GM23248 (cell line): ENCODE results near the gene CCDC9. TPM values are rescaled to one million over a fixed set of nuclear protein-coding genes. Genes with fewer than 3 reads are reported as not detected.

Experiments used
- DNase-seq: peaks from one replicate; pipeline ENCODE4 v3.0.0-alpha.2; 2015
- H2AFZ ChIP-seq: fragments of 200-600 bp; sonication (generic); 2 replicates; pipeline ENCODE4 v1.6.1; 2016; ENCODE audit warnings: antibody characterized with exemption
- H3F3A ChIP-seq: fragments of 200-600 bp; sonication (generic); 2 replicates; pipeline ENCODE4 v1.6.1; 2016; ENCODE audit warnings: mild to moderate bottlenecking, antibody characterized with exemption, mixed run types; ENCODE audit not compliant: insufficient read depth
- H3K27ac ChIP-seq: fragments of 200-600 bp; sonication (generic); 2 replicates; pipeline ENCODE4 v1.5.1; 2016; ENCODE audit warnings: mild to moderate bottlenecking
- H3K27me3 ChIP-seq: fragments of 200-600 bp; sonication (generic); replicated peaks from 2 replicates; pipeline ENCODE4 v1.6.1; 2016; ENCODE audit warnings: mild to moderate bottlenecking; ENCODE audit not compliant: insufficient read depth
- H3K36me3 ChIP-seq: fragments of 200-600 bp; sonication (generic); 2 replicates; pipeline ENCODE4 v1.6.1; 2016; ENCODE audit warnings: low read depth, mild to moderate bottlenecking
- H3K4me1 ChIP-seq: fragments of 200-600 bp; sonication (generic); 2 replicates; pipeline ENCODE4 v1.6.1; 2016; ENCODE audit warnings: mild to moderate bottlenecking; ENCODE audit not compliant: insufficient read depth
- H3K4me2 ChIP-seq: fragments of 200-600 bp; sonication (generic); one replicate; pipeline ENCODE4 v1.6.1; 2016; ENCODE audit warnings: mild to moderate bottlenecking; ENCODE audit not compliant: unreplicated experiment
- H3K4me3 ChIP-seq: fragments of 200-600 bp; sonication (generic); 2 replicates; pipeline ENCODE4 v1.5.1; 2016; ENCODE audit warnings: mild to moderate bottlenecking
- H3K79me2 ChIP-seq: fragments of 200-600 bp; sonication (generic); 2 replicates; pipeline ENCODE4 v1.6.1; 2016; ENCODE audit warnings: mild to moderate bottlenecking; ENCODE audit not compliant: insufficient read depth
- H3K9ac ChIP-seq: fragments of 200-600 bp; sonication (generic); 2 replicates; pipeline ENCODE4 v1.6.1; 2016; ENCODE audit warnings: mild to moderate bottlenecking
- H3K9me2 ChIP-seq: fragments of 200-600 bp; sonication (generic); 2 replicates; pipeline ENCODE4 v1.6.1; 2016; ENCODE audit warnings: mixed run types, mild to moderate bottlenecking, moderate library complexity; ENCODE audit not compliant: insufficient read depth
- H3K9me3 ChIP-seq: fragments of 200-600 bp; sonication (generic); one replicate; pipeline ENCODE4 v1.6.1; 2017; ENCODE audit warnings: low read depth
- H4K20me1 ChIP-seq: fragments of 200-600 bp; sonication (generic); 2 replicates; pipeline ENCODE4 v1.6.0; 2016; ENCODE audit not compliant: insufficient read depth
- EZH2 ChIP-seq: fragments of 200-600 bp; sonication (generic); IDR thresholded peaks from 2 replicates; pipeline ENCODE4 v1.6.1; 2018; ENCODE audit warnings: antibody characterized with exemption, mild to moderate bottlenecking; ENCODE audit not compliant: insufficient read depth, poor library complexity, severe bottlenecking
- EZH2phosphoT487 ChIP-seq: fragments of 200-600 bp; sonication (generic); IDR thresholded peaks from 2 replicates; pipeline ENCODE4 v1.6.1; 2018; ENCODE audit warnings: antibody characterized with exemption, moderate library complexity, mild to moderate bottlenecking, low read depth; ENCODE audit not compliant: insufficient read depth
- WGBS, 2 experiments: methylation state at CpG; one replicate each; pipeline ENCODE4 v1.1.6; 2015 to 2017; ENCODE audit warnings: low lambda C conversion rate in 2 of 2, low coverage in 1 of 2; ENCODE audit errors: missing lambda C conversion rate in 2 of 2; 5-methylcytosine and 5-hydroxymethylcytosine counted together
- in situ Hi-C: fragments of 300-500 bp; cut with MboI; formaldehyde crosslinking; loops from 2 replicates; pipeline ENCODE4 v1.15.0; 2020
- polyA plus RNA-seq: library from polyadenylated mRNA; unstranded; fragments of >200 nt; fragmentation: Nextera tagmentation; extraction: Ambion mirVana; gene quantifications from 2 replicates; pipeline ENCODE4 v1.2.1, GENCODE V29; 2016
- total RNA-seq: library from RNA; depleted of rRNA; stranded (reverse); fragments of >200 nt; shearing (Covaris generic); gene quantifications from 2 replicates; pipeline ENCODE4 v1.2.3, GENCODE V29; 2014

CCDC9 gene
- total and polyA plus RNA-seq, 2 experiments from 2014 or later, result 4.1 to 11.1 TPM

DNA sequence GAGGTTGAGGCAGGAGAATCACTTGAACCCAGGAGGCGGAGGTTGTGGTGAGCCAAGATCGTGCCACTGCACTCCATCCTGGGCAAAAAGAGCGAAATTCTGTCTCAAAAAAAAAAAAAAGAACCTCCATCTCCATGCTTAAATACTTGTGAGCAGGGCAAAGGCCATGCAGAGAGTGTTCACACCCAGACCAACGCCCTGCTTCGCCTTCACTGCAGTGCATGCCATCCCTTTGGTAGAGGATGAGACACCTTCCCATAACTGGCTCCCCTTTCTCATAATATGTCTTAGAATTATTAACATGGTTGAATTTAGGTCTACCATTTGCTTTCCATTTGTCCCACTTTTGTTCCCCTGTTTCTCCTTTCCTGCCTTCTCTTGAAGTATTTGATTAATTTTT lies 40.7 kb upstream of the CCDC9 start:
- H3K9ac ChIP-seq, result no peak overlapping the region
- H3K9me3 ChIP-seq, result no peaks in the 10 kb centered on the region
- H3K4me3 ChIP-seq, result no peak overlapping the region
- H3K27me3 ChIP-seq, result no peaks in the 10 kb centered on the region
- no peak overlapping the region for H2AFZ ChIP-seq
- no peaks in the 10 kb centered on the region for H3K9me2 ChIP-seq
- no peaks in the 10 kb centered on the region for H4K20me1 ChIP-seq
- in situ Hi-C loops, result no loop called here
- 0 out of 2 replicates have a peak, but pooled peaks cover 3% of the 10 kb centered on the region for H3K36me3 ChIP-seq
- no peak for DNase-seq
- no peak overlapping the region for H3K4me2 ChIP-seq
- H3K79me2 ChIP-seq, result no peaks in the 10 kb centered on the region
- WGBS, 2 experiments, result 94 to 97% methylated on average over 5 of the region's 5 CpGs
- peaks cover 6% of the 10 kb centered on the region; the same call in 1 of the 2 replicates for H3F3A ChIP-seq
- TF ChIP-seq EZH2, result no peak
- TF ChIP-seq EZH2phosphoT487, result no peak
- H3K4me1 ChIP-seq, result 0 out of 2 replicates have a peak, but pooled peaks cover 5% of the 10 kb centered on the region
- H3K27ac ChIP-seq, result no peak overlapping the region

GRCh38 chr19:47221080-47221841 lies 35.1 kb upstream of the CCDC9 start:
- Histone ChIP-seq H3K4me1 (peaks cover 6% of the 10 kb centered on the region; the same call in 1 of the 2 replicates), H3K27ac (no peak overlapping the region), H3K9ac (no peak overlapping the region), H3K27me3 (no peaks in the 10 kb centered on the region), H3K9me3 (no peaks in the 10 kb centered on the region), H3K36me3 (peaks cover 9% of the 10 kb centered on the region; the same call in 1 of the 2 replicates), H3K4me3 (no peak overlapping the region), H3K9me2 (no peaks in the 10 kb centered on the region), H3F3A (peaks cover 8% of the 10 kb centered on the region), H3K4me2 (no peak overlapping the region), H4K20me1 (no peaks in the 10 kb centered on the region), H3K79me2 (peaks cover 35% of the 10 kb centered on the region), H2AFZ (no peak overlapping the region)
- DNase-seq, result no peak
- in situ Hi-C loops, result no loop called here
- 85 to 88% methylated on average over 15 to 16 of the region's 33 CpGs for WGBS, 2 experiments
- TF ChIP-seq EZH2phosphoT487 (no peak), EZH2 (no peak)

- Histone ChIP-seq H3K4me1 (peaks cover 8% of the 10 kb centered on the region; the same call in 1 of the 2 replicates), H3K9me3 (no peaks in the 10 kb centered on the region)
Measured at GRCh38 chr19:47221890-47222289, 34.4 kb upstream of the CCDC9 start.

GRCh38 chr19:47225746-47226425 lies 30.4 kb upstream of the CCDC9 start:
- H4K20me1 ChIP-seq, result no peaks in the 10 kb centered on the region
- peak overlapping the region; percentile 47; the same call in 1 of the 2 replicates for H2AFZ ChIP-seq
- 8 to 36% methylated on average over 8 to 33 of the region's 59 CpGs for WGBS, 2 experiments
- DNase-seq, result peak; percentile 95
- H3K4me2 ChIP-seq, result peak overlapping the region; percentile 87
- H3K4me3 ChIP-seq, result peak overlapping the region; percentile 83
- H3K9me3 ChIP-seq, result no peaks in the 10 kb centered on the region
- H3K4me1 ChIP-seq, result peaks cover 11% of the 10 kb centered on the region; the same call in 1 of the 2 replicates
- H3K9me2 ChIP-seq, result no peaks in the 10 kb centered on the region
- H3F3A ChIP-seq, result peaks cover 19% of the 10 kb centered on the region
- no peaks in the 10 kb centered on the region for H3K27me3 ChIP-seq
- in situ Hi-C loops, result no loop called here
- peak overlapping the region; percentile 92 for H3K27ac ChIP-seq
- peaks cover 3% of the 10 kb centered on the region; the same call in 1 of the 2 replicates for H3K36me3 ChIP-seq
- no peak for TF ChIP-seq EZH2
- no peak for TF ChIP-seq EZH2phosphoT487
- H3K79me2 ChIP-seq, result peaks cover 66% of the 10 kb centered on the region
- H3K9ac ChIP-seq, result peak overlapping the region; percentile 85

More at GRCh38 chr19:47221890-47222289, 34.4 kb upstream of the CCDC9 start:
- H3K36me3 ChIP-seq, result peaks cover 9% of the 10 kb centered on the region; the same call in 1 of the 2 replicates
- no peak overlapping the region for H3K27ac ChIP-seq
- H3K79me2 ChIP-seq, result peaks cover 38% of the 10 kb centered on the region
- no peaks in the 10 kb centered on the region for H3K27me3 ChIP-seq
- no peak for DNase-seq
- H3F3A ChIP-seq, result peaks cover 8% of the 10 kb centered on the region
- H4K20me1 ChIP-seq, result no peaks in the 10 kb centered on the region
- H2AFZ ChIP-seq, result no peak overlapping the region
- no peak overlapping the region for H3K4me2 ChIP-seq
- in situ Hi-C loops, result no loop called here
- H3K9ac ChIP-seq, result no peak overlapping the region
- no peak overlapping the region for H3K4me3 ChIP-seq
- WGBS, 2 experiments, result 93 to 96% methylated on average over 10 to 11 of the region's 11 CpGs
- no peak for TF ChIP-seq EZH2phosphoT487
- no peak for TF ChIP-seq EZH2
- no peaks in the 10 kb centered on the region for H3K9me2 ChIP-seq
